Head of caudate nucleus (tissue), 42 donors: ENCODE measurements around the gene PLIN3.
"Not testable (repeated sequence)": the region's sequence is repeated elsewhere in the genome, so short reads cannot be mapped to it uniquely, and the experiment has no call there.

Experiments used
- DNase-seq, 42 donors: peaks; one replicate each; pipeline versions ENCODE4 v3.0.0 to v3.0.0-alpha.2; 2020 to 2021; ENCODE audit warnings: mixed read lengths in 7 of 42
- intact Hi-C: fragments of 100-400 bp; cut with DNase I; formaldehyde crosslinking; loops from one replicate; pipeline ENCODE4 v1.15.0; 2022

PLIN3 gene

GRCh38 chr19:4900879-4901278 is 33.4 kb upstream of the PLIN3 start:
- DNase-seq, intact Hi-C loops: not testable (repeated sequence)

DNA sequence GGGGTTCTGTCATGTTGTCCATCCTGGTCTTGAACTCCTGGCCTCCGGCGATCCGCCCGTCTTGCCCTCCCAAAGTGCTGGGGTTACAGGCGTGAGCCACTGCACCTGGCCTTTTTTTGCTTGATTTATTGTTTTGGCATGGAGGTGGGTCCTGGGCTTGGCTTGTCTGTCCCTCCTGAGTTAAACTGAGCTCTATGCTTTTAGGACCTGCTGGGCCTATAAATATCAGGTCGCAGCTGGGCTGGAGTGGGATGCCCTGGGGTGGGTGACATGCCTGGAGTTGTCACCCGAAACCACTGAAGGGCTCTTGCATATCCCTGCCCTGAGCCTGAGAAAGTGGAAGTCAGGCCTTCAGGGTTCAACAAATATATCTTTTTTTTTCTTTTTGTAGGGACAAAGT is 29.7 kb upstream of the PLIN3 start:
- intact Hi-C loops = no loop called here

DNA sequence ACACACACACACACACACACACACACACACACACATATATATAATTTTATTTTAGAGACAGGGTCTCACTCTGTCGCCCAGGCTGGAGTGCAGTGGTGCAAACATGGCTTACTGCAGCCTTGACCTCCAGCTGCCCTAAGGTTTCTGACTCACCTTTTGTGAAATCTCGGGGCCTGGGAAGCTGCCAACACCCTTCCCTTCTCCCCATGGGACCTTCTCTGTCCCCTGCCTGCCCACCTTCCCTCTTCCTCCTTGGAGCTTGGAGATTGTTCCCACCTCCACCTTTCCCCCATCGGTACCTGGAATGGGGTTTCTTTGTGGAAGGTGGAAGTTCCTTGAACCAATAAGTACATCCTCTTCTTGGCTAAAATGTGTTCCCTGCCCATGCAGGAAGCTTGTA is 28.9 kb upstream of the PLIN3 start:
- no peak for DNase-seq
- intact Hi-C loops = no loop called here

More for the DNA sequence above, 29.7 kb upstream of the PLIN3 start:
- no peak for DNase-seq

DNA sequence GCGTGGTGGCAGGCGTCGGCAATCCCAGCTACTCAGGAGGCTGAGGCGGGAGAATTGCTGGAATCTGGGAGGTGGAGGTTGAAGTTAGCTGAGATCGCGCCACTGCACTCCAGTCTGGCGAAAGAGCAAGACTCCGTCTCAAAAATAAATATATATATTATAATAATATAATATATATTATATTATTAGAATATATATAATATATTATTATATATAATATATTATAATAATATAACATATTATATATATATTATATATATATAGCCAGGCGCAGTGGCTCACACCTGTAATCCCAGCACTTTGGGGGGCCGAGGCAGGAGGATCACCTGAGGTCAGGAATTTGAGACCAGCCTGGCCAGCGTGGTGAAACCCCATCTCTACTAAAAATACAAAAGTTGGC is 25.5 kb upstream of the PLIN3 start:
- intact Hi-C loops, DNase-seq: not testable (repeated sequence)

GRCh38 chr19:4891066-4891465 is 23.6 kb upstream of the PLIN3 start:
- DNase-seq = no peak
- intact Hi-C loops = no loop called here

DNA sequence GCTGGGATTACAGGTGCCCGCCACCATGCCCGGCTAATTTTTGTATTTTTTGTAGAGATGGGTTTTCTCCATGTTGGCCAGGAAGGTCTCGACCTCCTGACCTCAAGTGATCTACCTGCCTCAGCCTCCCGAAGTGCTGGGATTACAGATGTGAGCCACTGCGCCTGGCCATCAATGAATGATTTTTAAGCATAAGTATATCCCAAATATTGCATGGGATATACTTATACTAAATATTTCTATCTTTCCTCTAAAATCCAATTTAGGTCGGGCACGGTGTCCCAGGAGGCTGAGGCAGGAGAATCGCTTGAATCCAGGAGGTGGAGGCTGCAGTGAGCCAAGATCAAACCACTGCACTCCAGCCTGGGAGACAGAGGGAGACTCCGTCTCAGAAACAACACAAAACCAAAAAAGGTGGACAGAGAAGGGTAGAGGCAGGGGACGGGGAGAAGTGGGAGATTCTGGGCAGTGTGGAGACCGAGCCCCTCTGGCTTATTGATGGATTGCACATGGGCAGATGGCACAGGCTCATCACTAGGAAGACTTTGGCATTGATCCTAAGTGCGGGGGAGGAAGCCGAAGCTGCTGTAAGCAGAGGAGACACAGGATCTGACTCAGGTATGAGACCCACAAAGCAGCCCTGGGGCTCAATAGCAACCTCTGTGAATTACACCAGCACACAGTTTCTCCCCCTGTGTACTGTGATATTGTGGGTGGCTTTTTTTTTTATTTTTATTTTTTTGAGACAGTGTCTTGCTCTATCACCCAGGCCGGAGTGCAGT is 21.8 kb upstream of the PLIN3 start:
- no peak for DNase-seq
- intact Hi-C loops = no loop called here

- intact Hi-C loops, DNase-seq: not testable (repeated sequence)
Measured at GRCh38 chr19:4887803-4888202, 20.3 kb upstream of the PLIN3 start.

GRCh38 chr19:4884993-4885392 is 17.5 kb upstream of the PLIN3 start:
- intact Hi-C loops, DNase-seq: not testable (repeated sequence)

DNA sequence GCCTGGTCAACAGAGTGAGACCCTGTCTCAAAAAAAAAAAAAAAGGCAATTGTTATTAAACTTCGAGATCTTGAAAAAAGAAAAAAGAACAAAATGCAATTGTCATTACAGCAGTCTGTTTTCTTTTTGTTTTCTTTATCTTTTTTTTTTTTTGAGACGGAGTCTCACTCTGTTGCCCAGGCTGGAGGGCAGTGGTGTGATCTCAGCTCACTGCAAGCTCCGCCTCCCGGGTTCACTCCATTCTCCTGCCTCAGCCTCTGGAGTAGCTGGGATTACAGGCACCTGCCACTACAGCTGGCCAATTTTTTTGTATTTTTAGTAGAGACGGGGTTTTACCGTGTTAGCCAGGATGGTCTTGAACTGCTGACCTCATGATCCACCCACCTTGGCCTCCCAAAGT is 15.4 kb upstream of the PLIN3 start:
- DNase-seq, intact Hi-C loops: not testable (repeated sequence)

DNA sequence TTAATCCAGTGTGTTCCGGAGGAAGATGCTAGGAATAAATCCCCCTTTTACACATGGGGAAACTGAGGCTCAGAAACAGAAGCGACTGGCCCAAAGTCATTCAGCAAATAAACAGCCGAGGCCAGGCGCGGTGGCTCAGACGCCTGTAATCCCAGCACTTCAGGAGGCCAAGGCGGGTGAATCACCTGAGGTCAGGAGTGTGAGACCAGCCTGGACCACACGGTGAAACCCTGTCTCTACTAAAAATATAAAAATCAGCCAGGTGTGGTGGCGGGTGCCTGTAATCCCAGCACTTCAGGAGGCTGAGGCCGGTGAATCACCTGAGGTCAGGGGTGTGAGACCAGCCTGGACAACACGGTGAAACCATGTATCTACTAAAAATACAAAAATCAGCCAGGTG is 11.6 kb upstream of the PLIN3 start:
- intact Hi-C loops = loop anchor here (5.0 kb wide), 1 partner anchor 33 kb away; no protein-coding TSS in a partner anchor
- DNase-seq = no peak

DNA sequence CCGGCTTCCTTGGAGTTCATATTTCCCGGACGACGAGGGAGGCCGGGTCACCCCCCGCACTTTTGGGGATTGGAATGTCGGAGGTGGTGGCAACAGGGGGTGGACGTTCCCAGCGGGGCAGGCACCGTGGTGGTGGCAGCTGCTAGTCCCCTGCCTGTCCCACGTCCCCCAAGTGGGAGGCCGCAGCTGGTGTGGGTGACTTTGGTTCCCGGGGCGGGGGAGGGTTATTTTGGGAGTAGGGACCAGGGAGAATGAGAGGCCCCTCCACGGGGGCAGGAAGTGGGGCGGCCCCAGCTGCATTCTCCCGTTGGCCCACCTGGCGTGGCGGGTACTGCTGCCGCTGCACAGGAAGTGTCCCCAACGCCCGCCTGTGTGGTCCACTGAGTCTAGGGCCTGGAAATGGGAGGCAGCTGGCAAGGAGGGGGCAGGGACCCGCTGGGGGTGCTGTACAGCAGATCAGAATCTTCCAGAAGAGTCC is 11.1 kb upstream of the PLIN3 start:
- peak in 31 of 42 donors; percentile 45 to 84 (median 71) for DNase-seq
- intact Hi-C loops = loop anchor here (5.0 kb wide), 1 partner anchor 34 kb away; no protein-coding TSS in a partner anchor

DNA sequence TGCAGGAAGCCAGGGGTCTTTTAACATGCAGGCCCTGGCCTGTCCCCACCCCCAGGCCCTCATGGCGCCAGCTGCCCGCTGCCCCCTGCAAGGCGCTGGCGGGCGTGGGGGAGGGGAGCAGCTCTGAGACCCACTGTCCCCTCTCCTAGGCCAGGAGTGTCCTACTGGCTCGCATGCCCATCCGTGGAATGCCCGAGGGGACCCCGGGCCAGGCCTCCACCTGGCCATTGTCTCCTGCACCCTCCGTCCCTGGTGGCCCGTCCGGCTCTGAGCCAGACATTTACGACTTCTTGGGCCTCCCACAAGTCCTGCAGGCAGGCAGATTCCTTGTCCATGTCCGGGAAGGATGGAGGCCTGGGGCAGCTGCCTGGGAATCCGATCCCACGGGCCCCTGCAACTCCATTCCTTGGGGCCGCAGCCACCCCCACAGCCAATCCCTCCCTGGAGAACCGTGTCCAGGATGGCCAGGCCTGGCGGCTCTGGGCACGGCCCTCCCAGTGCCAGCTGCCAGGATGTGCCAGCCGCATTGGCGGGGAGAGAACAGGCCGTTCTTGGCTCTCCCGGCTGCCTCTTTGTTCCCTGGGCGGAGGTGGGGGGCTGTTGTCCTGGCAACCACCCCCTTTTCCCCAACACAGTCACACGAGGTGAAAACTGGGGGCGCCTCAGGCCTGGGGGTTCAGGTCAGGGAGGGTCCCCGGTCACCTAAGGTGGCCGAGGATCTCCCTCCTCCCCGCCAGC is 10.5 kb upstream of the PLIN3 start:
- peak; percentile 81 to 97 (median 92) for DNase-seq
- intact Hi-C loops = loop anchor here (5.0 kb wide), 1 partner anchor 34 kb away; no protein-coding TSS in a partner anchor

- intact Hi-C loops = loop anchor here (5.0 kb wide), 1 partner anchor 163 kb away; no protein-coding TSS in a partner anchor
- no peak for DNase-seq
Measured at GRCh38 chr19:4873930-4874329, 6.5 kb upstream of the PLIN3 start.

DNA sequence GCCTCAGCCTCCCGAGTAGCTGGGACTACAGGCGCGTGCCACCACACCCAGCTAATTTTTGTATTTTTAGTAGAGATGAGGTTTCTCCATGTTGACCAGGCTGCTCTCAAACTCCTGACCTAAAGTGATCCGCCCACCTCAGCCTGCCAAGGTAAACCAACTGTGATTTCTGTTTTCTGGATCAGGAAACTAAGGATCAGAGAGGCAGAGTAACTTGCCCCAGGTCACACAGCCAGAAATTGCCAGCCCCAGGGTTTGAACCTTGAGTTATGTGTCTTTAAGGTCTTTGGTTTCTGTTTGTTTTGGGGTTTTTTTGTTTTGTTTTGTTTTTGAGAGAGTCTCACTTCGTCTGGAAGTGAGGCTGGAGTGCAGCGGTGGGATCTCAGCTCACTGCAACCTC is 4.2 kb upstream of the PLIN3 start:
- intact Hi-C loops = loop anchor here (5.0 kb wide), 1 partner anchor 166 kb away; no protein-coding TSS in a partner anchor

GRCh38 chr19:4870025-4870700 is 2.7 kb upstream of the PLIN3 start:
- peak in 2 of 42 donors; percentile 25 to 55 for DNase-seq
- intact Hi-C loops = loop anchor here (5.0 kb wide), 1 partner anchor 167 kb away; no protein-coding TSS in a partner anchor

More for the DNA sequence above, 4.2 kb upstream of the PLIN3 start:
- no peak for DNase-seq

DNA sequence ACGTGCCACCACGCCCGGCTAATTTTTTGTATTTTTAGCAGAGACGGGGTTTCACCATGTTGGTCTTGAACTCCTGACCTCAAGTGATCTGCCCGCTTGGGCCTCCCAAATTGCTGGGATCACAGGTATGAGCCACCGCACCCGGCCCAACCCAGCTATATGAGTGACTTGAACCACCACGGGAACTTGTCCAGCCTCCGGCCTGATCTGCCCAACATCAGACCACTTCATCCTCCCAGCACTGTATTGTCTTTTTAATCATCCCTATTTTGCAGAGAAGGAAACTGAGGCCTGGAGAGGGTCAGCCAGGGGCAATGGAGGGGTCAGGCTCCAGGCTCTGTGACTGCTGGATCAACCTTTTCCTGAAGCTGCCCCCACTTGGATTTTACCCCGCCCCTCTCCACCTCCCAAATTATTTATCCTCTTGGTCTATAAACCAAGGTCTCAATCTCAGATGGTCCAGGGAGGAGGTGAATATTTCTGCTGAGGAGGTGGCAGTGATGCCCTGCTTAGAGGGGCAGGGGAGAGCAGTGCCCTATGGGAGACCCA is 893 bp upstream of the PLIN3 start:
- no peak for DNase-seq
- intact Hi-C loops = no loop called here

- intact Hi-C loops = no loop called here
- DNase-seq = peak in 20 of 42 donors; percentile 11 to 58 (median 37)
Measured at GRCh38 chr19:4866595-4867424, 657 bp downstream of the PLIN3 start.

DNA sequence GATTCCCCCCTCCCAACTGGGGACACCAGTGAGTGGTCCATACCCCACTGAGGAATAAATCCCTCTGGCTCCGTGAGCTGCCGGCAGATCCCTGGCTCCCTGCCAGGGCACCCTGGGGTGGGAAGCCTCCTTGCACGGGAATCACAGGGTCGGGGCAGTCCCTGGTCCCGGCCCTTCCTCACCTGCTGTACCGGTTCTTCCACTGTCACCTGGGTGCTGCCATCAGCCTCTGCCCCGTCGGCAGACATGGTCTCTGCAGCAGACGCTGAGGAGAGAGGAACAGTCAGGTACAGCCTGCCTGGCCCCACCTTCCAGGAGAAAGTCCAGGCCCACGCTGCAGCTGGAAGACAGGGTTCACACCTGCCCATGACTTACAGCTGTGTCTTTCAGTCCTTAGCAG is 6.3 kb downstream of the PLIN3 start:
- no peak for DNase-seq
- intact Hi-C loops = no loop called here
